NOMO-1 treated with DMSO at 0.1 percent for 48 hours (cell line): ENCODE data around the gene STAT5B.
A peak's percentile ranks its signal among the peaks of the same experiment; 100 is the strongest.
"Not testable (repeated sequence)": the region's sequence is repeated elsewhere in the genome, so short reads cannot be mapped to it uniquely, and the experiment has no call there.

Source experiments
- DNase-seq: peaks from one replicate; lab custom pipeline; 2025; ENCODE audit not compliant: unreplicated experiment; lab: John Stamatoyannopoulos, UW

The STAT5B gene

DNA sequence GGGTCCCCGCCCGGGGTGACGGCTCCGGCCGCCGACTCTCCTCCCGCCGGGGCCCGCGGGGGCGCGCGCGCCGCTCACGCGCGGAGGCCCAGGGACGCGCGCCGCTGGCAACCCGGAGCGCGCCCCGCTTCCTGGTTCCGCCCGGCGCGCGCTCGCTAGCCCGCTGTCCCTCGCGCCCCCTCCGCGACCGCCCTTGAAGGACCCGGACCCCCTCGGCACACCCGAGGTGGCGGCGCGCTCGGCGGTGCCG lies at the start of gene STAT5B:
TSS of gene STAT5B (minus strand) at position 33 of the 250 bp plus-strand sequence. CDS start 44,264 bp downstream, outside the sequence.
- peak; percentile 48 for DNase-seq

DNA sequence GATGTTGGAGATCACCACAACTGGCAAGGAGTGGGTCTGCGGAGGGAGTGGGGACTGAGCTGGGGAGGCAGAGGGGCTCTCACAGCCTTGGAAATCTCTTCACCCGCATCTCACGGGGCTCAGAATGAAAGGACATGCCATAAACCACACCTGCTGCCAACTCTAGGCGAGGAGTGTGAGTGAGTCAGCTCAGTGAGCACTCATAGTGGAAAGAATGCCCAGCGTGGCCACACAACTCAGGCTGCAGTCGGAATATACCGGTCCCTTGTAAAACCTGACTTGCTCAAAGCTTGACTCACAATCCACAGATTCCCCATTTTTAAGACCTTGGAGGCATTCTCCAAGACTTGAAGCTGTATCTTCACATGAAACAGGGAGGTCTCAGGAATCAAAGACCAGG lies 48.8 kb upstream of the STAT5B start:
- no peak for DNase-seq

GRCh38 chr17:42323268-42323773 lies 47.1 kb upstream of the STAT5B start:
- no peak for DNase-seq

- peak; percentile 88 for DNase-seq
These were observed 46.4 kb upstream of the STAT5B start for GRCh38 chr17:42322382-42323267.

- DNase-seq, result no peak
These were observed 45.4 kb upstream of the STAT5B start for GRCh38 chr17:42321555-42321954.

GRCh38 chr17:42317967-42318366 lies 41.8 kb upstream of the STAT5B start:
- DNase-seq, result not testable (repeated sequence)

- DNase-seq, result no peak
These were observed 41.2 kb upstream of the STAT5B start for GRCh38 chr17:42317266-42317845.

GRCh38 chr17:42316755-42317154 lies 40.6 kb upstream of the STAT5B start:
- DNase-seq, result no peak

DNA sequence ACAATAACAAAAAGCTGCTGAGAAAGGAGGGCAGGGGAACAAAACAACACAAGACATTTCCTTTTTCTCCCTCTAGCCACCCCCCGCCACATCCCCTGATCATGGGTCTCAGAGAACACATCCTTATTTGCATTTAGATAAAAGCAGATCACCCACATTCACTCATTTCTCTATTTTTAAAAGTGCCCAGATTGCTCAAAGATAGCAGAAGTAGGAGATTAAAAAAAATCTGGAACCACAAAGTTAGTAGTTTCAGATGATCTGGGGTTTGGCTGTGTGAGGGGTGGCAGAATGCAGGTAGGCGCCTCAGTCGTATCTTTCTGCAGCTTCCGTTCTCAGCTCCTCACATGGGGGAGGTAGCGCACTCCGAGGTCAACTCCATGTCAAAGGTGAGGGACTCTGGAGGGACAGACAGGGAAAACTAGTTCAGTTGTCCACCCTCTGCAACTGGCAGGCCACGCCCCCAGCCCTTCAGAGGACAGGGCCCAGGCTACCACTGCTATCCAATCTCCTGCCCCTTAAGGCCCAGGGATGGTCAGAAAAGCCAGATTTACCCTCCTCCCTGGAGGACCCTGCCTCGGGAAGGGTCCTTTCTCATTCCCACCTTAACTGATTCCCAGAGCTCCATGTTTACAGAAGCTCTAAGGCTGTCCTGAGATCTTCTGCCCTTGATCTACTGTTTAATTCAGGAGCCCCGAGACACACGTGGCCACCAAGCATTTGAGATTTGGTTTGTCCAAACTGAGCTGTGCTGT lies 39.4 kb upstream of the STAT5B start:
- DNase-seq, result no peak

GRCh38 chr17:42313773-42314566 lies 37.8 kb upstream of the STAT5B start:
- DNase-seq, result no peak

GRCh38 chr17:42313389-42313772 lies 37.2 kb upstream of the STAT5B start:
- DNase-seq, result no peak

- no peak for DNase-seq
These were observed 36.3 kb upstream of the STAT5B start for GRCh38 chr17:42312285-42313130.

DNA sequence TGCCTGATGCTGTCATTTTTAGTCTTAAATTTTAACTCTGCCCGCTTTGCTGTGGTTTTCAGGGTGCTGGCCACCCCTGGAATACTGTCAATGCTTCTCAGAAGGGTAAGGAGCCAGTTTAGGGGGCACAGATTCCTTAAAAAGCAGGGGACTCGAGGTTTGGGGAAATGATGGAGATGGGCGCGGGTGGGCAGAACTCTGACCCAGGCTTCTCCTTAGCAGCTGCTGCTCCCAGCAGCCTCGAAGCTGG lies 35.8 kb upstream of the STAT5B start:
- DNase-seq, result no peak

- peak; percentile 81 for DNase-seq
These were observed 35.2 kb upstream of the STAT5B start for GRCh38 chr17:42311240-42312034.

GRCh38 chr17:42310787-42311215 lies 34.6 kb upstream of the STAT5B start:
- DNase-seq, result no peak

- no peak for DNase-seq
These were observed 34.0 kb upstream of the STAT5B start for GRCh38 chr17:42309986-42310786.

DNA sequence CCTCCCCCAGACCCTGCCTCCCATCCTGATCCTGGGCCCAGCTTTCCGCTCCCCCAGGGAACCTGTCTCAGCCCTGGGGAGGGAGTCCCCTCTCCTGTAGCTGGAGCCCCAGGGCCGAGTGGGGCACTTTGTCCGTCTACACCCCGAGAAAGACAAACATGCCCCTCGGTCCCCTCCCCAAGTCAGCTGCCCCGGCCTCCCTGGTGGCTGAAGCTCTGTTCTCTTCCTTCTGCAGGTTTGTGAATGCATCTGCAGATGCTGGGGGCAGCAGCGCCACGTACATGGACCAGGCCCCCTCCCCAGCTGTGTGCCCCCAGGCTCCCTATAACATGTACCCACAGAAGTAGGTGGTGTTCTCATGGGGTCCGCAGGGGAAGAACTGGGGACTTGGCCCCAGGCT lies 33.0 kb upstream of the STAT5B start:
- no peak for DNase-seq

DNA sequence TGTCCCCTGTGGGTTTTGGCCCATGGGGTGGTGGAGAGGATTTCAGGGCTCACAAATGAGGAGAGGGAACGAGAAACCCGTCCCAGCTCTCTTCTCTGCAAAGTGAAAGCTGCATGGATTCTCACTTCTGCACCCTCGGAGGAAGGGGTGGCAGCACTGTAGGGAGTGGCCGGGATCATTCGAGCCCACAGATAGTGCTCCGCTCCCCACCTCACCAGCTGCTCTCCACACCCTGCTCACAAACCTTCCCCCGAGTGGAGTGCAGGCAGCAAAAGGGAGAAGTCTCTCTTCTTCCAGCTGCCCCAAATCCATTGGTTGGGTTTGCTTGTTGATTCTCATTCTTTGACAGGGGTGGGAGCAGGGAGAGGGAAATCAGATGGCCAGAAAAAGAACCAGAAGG lies 32.3 kb upstream of the STAT5B start:
- no peak for DNase-seq
